H1 (cell line): ENCODE results near the gene TET1. TPM values are rescaled to one million over a fixed set of nuclear protein-coding genes. Genes with fewer than 3 reads are reported as not detected.

ENCODE experiments used
- BRCA1 ChIP-seq: IDR thresholded peaks from 2 replicates; pipeline ENCODE4 v1.6.1; 2012; ENCODE audit warnings: low read depth, low read length, improper control_type of control experiment
- KDM1A ChIP-seq: fragments of 200-600, 300-600 bp; sonication (generic); IDR thresholded peaks from 2 replicates; pipeline ENCODE4 v1.7.1; 2016; ENCODE audit warnings: mild to moderate bottlenecking, low read length, borderline replicate concordance
- KDM4A ChIP-seq: IDR thresholded peaks from one replicate; pipeline ENCODE4 v1.7.1; 2012; ENCODE audit warnings: low read depth, mild to moderate bottlenecking, moderate library complexity, low read length, inconsistent platforms; ENCODE audit not compliant: severe bottlenecking
- NRF1 ChIP-seq: IDR thresholded peaks from 2 replicates; pipeline ENCODE4 v1.6.1; 2011; ENCODE audit warnings: mild to moderate bottlenecking, low read depth, low read length, improper control_type of control experiment
- RFX5 ChIP-seq: IDR thresholded peaks from 2 replicates; pipeline ENCODE4 v1.6.1; 2011; ENCODE audit warnings: low read depth, low read length, improper control_type of control experiment, borderline replicate concordance
- RXRA ChIP-seq: IDR thresholded peaks from 2 replicates; pipeline ENCODE4 v1.6.1; 2011; ENCODE audit warnings: low read depth, mild to moderate bottlenecking, low read length, moderate library complexity; ENCODE audit not compliant: insufficient read depth
- SIN3A ChIP-seq, 2 experiments: IDR thresholded peaks in 1 of 2; conservative IDR thresholded peaks in 1 of 2; 2 replicates each; pipeline ENCODE4 v1.6.1; 2011 to 2012; ENCODE audit warnings: low read length in 2 of 2, improper control_type of control experiment in 1 of 2, low read depth in 1 of 2, mild to moderate bottlenecking in 1 of 2
- TBP ChIP-seq: IDR thresholded peaks from 2 replicates; pipeline ENCODE4 v1.6.1; 2011; ENCODE audit warnings: low read depth, low read length, improper control_type of control experiment
- polyA plus RNA-seq, 7 experiments: library from polyadenylated mRNA; depleted of rRNA in 3 of 7; stranded (reverse) in 5 of 7; unstranded in 2 of 7; fragments of >200 nt in 5 of 7; fragments of 200-250 nt in 2 of 7; gene quantifications; 1 replicate in 5 of 7; 2 replicates in 1 of 7; 4 replicates in 1 of 7; pipeline versions ENCODE4 v1.2.1 to v1.2.3, GENCODE V29; 2011 to 2013; ENCODE audit warnings: missing spikeins in 2 of 7, mixed read lengths in 2 of 7
- total RNA-seq: library from RNA; stranded (reverse); fragmentation: NEBNext Ultra II Directional; extraction: Animal tissue kit (Norgen Biotek cat#: 25700); gene quantifications from 2 replicates; pipeline ENCODE4 v1.2.1, GENCODE V29; 2021

The TET1 gene
- total and polyA plus RNA-seq, 2 of the 8 experiments (the other 6 are each of a cell fraction or from before 2014, with no cell fraction given): 15.2 to 69.3 TPM

DNA sequence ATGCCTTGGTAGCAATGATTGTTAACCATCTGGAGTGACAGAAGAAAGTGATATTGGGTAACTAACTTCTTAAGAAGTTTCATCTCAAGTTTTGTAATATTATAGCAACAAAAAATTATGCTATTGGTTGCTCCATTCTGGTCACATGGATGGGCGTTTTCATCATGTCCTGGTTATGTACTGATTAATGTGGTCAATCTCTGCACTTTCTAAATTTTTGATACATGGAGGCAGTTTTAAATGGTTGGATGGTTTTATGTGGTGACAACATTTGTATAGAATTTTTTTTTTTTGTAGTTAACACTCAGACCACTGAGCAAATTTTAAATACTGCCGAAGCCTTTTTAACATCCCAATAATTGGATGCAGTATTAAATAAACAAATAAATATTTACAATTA lies 105.7 kb downstream of the TET1 start (continued):
- TF ChIP-seq RXRA (no peak), KDM1A (no peak), NRF1 (no peak), BRCA1 (no peak), SIN3A (conservative IDR thresholded peaks at IDR 0.05 in 1 of 2, IDR thresholded peaks at IDR 0.05 in 1 of 2; ENCODE audit: low read depth in 1 of 2, low read length in 2 of 2) (no peak), RFX5 (no peak), KDM4A (no peak), TBP (no peak)
